Stomach (tissue), 4 donors: ENCODE data around the gene NDC1.

Experiments
- CTCF ChIP-seq, 7 experiments: fragments of 450-650 bp in 4 of 7; fragments of 200-600 bp in 3 of 7; sonication (generic) in 3 of 7; IDR thresholded peaks; one replicate each; pipeline ENCODE4 v1.5.1; 2016 to 2019; ENCODE audit warnings: antibody characterized with exemption in 7 of 7, control low read depth in 2 of 7, mild to moderate bottlenecking in 1 of 7
- POLR2A ChIP-seq, 4 donors: fragments of 450-650 bp; IDR thresholded peaks; one replicate each; pipeline ENCODE4 v1.6.1; 2016; ENCODE audit warnings: antibody characterized with exemption in 4 of 4, control low read depth in 2 of 4, mild to moderate bottlenecking in 1 of 4, moderate library complexity in 1 of 4

DNA sequence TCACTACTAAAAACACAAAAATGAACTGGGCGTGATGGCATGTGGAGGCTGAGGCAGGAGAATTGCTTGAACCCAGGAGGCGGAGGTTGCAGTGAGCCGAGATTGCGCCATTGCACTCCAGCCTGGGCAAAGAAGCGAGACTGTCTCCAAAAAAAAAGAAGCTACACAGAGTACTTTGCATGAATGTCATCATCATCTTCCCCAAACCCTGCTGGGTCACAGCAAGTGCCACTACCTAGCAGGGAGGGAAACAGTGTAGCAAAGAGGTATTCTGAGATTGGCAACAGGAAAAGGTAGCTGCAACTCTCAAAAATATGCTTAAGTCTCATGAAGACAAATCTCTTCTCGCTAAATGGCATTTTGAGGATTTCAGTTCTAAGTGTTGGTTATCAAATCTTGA lies 12.8 kb downstream of the NDC1 start:
- no peak for TF ChIP-seq CTCF (IDR thresholded peaks at IDR 0.05)
- TF ChIP-seq POLR2A (IDR thresholded peaks at IDR 0.05) = no peak
